ENCODE data around the gene ANTXRL. TPM values are rescaled to one million over a fixed set of nuclear protein-coding genes. Genes with fewer than 3 reads are reported as not detected.

The ANTXRL gene
- total RNA-seq, 4 donors from 2014 or later, result not detected

- Histone ChIP-seq H3K4me1 (peaks cover 36% of the 10 kb centered on the region), H3K9me3 (no peaks in the 10 kb centered on the region), H3K36me3 (no peaks in the 10 kb centered on the region), H3K4me3 (peak overlapping the region; percentile 75), H3K27me3 (no peaks in the 10 kb centered on the region), H3K27ac (peak overlapping the region; percentile 89)
- DNase-seq (ENCODE audit: low spot score in 2 of 2), result peak in 1 of 2 donors; percentile 54
- no peak for TF ChIP-seq POLR2A (IDR thresholded peaks at IDR 0.05)
- no peak for TF ChIP-seq EP300 (IDR thresholded peaks at IDR 0.05)
- TF ChIP-seq POLR2AphosphoS5 (IDR thresholded peaks at IDR 0.05), result no peak
- TF ChIP-seq, protein P1, sequence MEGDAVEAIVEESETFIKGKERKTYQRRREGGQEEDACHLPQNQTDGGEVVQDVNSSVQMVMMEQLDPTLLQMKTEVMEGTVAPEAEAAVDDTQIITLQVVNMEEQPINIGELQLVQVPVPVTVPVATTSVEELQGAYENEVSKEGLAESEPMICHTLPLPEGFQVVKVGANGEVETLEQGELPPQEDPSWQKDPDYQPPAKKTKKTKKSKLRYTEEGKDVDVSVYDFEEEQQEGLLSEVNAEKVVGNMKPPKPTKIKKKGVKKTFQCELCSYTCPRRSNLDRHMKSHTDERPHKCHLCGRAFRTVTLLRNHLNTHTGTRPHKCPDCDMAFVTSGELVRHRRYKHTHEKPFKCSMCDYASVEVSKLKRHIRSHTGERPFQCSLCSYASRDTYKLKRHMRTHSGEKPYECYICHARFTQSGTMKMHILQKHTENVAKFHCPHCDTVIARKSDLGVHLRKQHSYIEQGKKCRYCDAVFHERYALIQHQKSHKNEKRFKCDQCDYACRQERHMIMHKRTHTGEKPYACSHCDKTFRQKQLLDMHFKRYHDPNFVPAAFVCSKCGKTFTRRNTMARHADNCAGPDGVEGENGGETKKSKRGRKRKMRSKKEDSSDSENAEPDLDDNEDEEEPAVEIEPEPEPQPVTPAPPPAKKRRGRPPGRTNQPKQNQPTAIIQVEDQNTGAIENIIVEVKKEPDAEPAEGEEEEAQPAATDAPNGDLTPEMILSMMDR (IDR thresholded peaks at IDR 0.05), result no peak
- WGBS, result 17% methylated on average over 6 of the region's 6 CpGs
Measured at GRCh38 chr10:46283580-46284285, 3.1 kb upstream of the ANTXRL start.

GRCh38 chr10:46284286-46285229 lies 2.2 kb upstream of the ANTXRL start:
- H3K36me3 ChIP-seq, result no peaks in the 10 kb centered on the region
- peaks cover 38% of the 10 kb centered on the region for H3K4me1 ChIP-seq
- peak overlapping the region; percentile 89 for H3K27ac ChIP-seq
- 1% methylated on average over 42 of the region's 82 CpGs for WGBS
- DNase-seq (ENCODE audit: low spot score in 2 of 2), result peak; percentile 92 to 94
- no peaks in the 10 kb centered on the region for H3K9me3 ChIP-seq
- H3K27me3 ChIP-seq, result no peaks in the 10 kb centered on the region
- peak overlapping the region; percentile 75 for H3K4me3 ChIP-seq
- no peak for TF ChIP-seq POLR2AphosphoS5 (IDR thresholded peaks at IDR 0.05)
- no peak for TF ChIP-seq POLR2A (IDR thresholded peaks at IDR 0.05)
- no peak for TF ChIP-seq EP300 (IDR thresholded peaks at IDR 0.05)
- TF ChIP-seq, protein P1 (IDR thresholded peaks at IDR 0.05), result no peak

GRCh38 chr10:46285300-46285699 lies 1.5 kb upstream of the ANTXRL start:
- peak in 1 of 2 donors; percentile 53 for DNase-seq (ENCODE audit: low spot score in 2 of 2)
- Histone ChIP-seq H3K27ac (peak overlapping the region; percentile 89), H3K36me3 (no peaks in the 10 kb centered on the region), H3K4me1 (peaks cover 38% of the 10 kb centered on the region), H3K4me3 (peak overlapping the region; percentile 75), H3K9me3 (no peaks in the 10 kb centered on the region), H3K27me3 (no peaks in the 10 kb centered on the region)
- WGBS, result 32% methylated on average over 3 of the region's 3 CpGs
- TF ChIP-seq POLR2A (IDR thresholded peaks at IDR 0.05), result no peak
- no peak for TF ChIP-seq POLR2AphosphoS5 (IDR thresholded peaks at IDR 0.05)
- TF ChIP-seq, protein P1 (IDR thresholded peaks at IDR 0.05), result no peak

GRCh38 chr10:46285966-46286620 lies 704 bp upstream of the ANTXRL start:
- whole genome bisulfite sequencing, result 91% methylated on average over 5 of the region's 5 CpGs

More at GRCh38 chr10:46285966-46286620, 704 bp upstream of the ANTXRL start:
- Histone ChIP-seq H3K4me1 (peaks cover 38% of the 10 kb centered on the region), H3K36me3 (no peaks in the 10 kb centered on the region), H3K27ac (no peak overlapping the region), H3K27me3 (no peaks in the 10 kb centered on the region), H3K9me3 (no peaks in the 10 kb centered on the region), H3K4me3 (no peak overlapping the region)
- TF ChIP-seq, protein P1 (IDR thresholded peaks at IDR 0.05), result no peak
- no peak for TF ChIP-seq POLR2AphosphoS5 (IDR thresholded peaks at IDR 0.05)
- no peak for TF ChIP-seq POLR2A (IDR thresholded peaks at IDR 0.05)
- no peak for TF ChIP-seq EP300 (IDR thresholded peaks at IDR 0.05)
- peak in 1 of 2 donors; percentile 65 for DNase-seq (ENCODE audit: low spot score in 2 of 2)

Data from suprapubic skin (tissue), 4 donors.